Choroid plexus epithelial cell (primary cell): Measurements from ENCODE around the gene SH2D1B.

Experiments used
- DNase-seq: peaks from one replicate; pipeline ENCODE4 v3.0.0-alpha.2; 2010; ENCODE audit warnings: low read depth
- H3K4me3 ChIP-seq: 2 replicates; pipeline ENCODE4 v1.5.1; 2011; ENCODE audit warnings: low read depth, mild to moderate bottlenecking, control low read depth, low read length, moderate library complexity
- CTCF ChIP-seq: conservative IDR thresholded peaks from 2 replicates; pipeline ENCODE4 v1.5.1; 2011; ENCODE audit warnings: low read depth, mild to moderate bottlenecking, control low read depth, inconsistent platforms, low read length, moderate library complexity

Gene SH2D1B

GRCh38 chr1:162380061-162380846 is 31.7 kb downstream of the SH2D1B start:
- no peak for TF ChIP-seq CTCF
- no peak for DNase-seq
- no peak overlapping the region for H3K4me3 ChIP-seq

DNA sequence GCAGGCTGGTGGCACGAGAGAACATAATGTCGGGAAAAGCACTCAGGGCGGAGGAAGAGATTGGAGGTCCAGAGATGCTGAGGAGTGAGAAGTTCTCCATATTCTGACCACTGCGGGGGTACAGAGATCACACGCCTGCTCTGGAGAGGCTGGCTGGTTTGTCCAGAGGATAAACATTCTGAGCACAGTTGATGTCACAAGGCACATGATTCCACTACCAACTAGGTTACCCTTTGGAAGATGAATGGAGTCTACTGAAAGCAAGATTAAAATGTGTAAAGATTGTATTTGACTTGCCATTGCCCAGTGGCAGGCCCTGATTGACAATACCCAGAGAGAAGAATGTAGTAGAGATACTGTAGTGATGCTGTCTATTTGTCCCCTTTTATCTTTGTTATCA is 35.2 kb downstream of the SH2D1B start, which contains the start of gene SPATA46:
Gene SPATA46 (minus strand): TSS at position 164 of the 400 bp plus-strand sequence. CDS start 64 bp downstream, at position 100.
- no peak for DNase-seq
- no peak within 1 kb of the TSS for H3K4me3 ChIP-seq
- TF ChIP-seq CTCF = no peak

DNA sequence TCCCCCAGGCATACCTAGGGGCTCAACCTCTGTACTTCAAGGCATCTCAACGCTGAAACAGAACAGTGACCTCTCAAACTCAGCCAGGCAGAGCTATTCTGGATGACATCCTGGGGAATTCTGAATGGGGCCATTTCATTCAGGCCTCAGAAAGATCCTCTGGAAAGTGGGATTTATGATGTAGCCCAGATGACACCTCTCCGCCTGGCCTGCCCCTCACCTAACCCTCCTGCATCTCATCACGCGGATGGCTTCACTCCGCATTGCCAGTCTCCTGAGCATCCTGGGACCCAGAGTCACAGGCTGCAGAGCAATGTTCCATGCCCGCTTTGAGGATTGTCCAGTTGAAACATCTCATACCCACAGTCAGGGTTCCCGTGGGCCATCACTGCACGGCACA is 36.5 kb downstream of the SH2D1B start:
- no peak for DNase-seq
- TF ChIP-seq CTCF = no peak
- no peak overlapping the region for H3K4me3 ChIP-seq

DNA sequence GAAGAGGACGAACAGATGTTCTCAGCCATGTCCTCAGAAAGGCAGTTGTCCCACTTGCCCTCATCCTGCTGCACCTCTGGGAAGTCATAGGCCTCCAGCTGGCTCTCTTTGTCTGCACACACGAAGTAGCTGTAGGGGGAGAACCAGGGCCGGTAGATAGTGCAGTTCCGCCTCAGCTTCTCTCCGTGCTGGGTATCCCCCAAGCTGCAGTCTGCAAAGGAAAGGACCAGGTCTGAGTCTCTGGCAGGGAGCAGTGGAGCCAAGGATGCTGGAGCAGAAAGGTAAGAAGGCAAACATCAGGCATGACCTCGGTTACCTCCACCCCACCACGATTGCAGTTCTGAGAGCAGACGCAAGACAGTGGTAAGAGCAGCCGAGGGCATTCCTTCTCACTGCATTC is 37.5 kb downstream of the SH2D1B start:
- DNase-seq = no peak

DNA sequence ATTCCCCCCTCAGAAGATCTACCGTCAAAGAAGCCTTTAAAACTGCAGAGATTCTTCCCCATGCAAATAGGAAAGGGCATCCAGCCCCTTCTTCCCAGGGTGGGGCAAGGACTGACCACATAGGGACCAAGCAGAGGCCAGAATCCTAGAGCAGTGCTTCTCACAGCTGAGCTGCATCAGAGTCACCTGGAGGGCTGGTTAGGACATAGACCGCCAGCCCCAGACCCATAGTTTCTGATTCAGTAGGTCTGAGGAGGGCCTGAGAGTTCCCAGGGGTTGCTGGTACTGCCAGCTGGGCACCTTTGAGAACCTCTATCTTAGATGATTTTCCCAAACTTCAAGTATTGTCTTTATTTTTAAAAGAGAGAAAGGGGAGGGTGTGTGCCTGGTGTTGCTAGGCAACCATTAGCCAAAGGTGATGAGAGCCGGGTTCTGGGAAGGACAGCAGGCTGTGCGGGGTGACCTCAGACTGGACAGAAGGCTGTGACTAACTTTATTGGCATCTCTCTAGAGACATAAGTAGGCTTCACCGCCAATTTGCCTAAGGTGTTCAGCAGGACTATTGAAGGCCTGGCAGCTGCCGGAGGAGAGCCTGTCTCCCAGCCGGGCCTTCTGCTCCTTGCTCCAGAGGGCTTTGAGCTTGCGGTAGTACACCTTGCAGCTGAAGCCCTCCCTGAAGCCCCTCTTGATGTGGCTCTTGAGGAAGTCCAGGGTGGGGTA is 38.2 kb downstream of the SH2D1B start:
- no peak for TF ChIP-seq CTCF
- peak; percentile 79 for DNase-seq
- H3K4me3 ChIP-seq = no peak overlapping the region

More for the DNA sequence above, 37.5 kb downstream of the SH2D1B start:
- H3K4me3 ChIP-seq = no peak overlapping the region
- no peak for TF ChIP-seq CTCF

DNA sequence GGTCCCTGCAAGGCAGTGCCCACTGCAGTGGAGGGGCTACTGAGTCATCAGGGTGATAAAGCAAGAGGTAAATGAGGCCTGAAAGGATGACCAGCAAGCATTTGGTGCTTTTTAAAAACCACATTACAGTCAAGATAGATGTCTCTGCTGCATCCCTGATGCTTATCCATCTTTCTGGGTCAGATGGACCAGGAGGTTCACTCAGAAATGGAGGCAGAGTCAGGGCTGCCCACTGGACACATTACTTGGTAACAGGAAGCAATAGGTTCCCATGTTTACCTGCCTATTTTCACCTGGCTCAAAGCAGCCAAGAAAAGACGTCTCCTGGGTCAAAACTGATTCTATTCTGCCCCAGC is 38.9 kb downstream of the SH2D1B start:
- TF ChIP-seq CTCF = no peak
- no peak for DNase-seq
- no peak overlapping the region for H3K4me3 ChIP-seq
